H1 (cell line): ENCODE results near the gene CDK5. TPM values are rescaled to one million over a fixed set of nuclear protein-coding genes. Genes with fewer than 3 reads are reported as not detected.

Experiments used
- POLR2AphosphoS5 ChIP-seq: IDR thresholded peaks from 2 replicates; pipeline ENCODE4 v1.6.1; 2011; ENCODE audit warnings: low read depth, low read length
- polyA plus RNA-seq, 7 experiments: library from polyadenylated mRNA; depleted of rRNA in 3 of 7; stranded (reverse) in 5 of 7; unstranded in 2 of 7; fragments of >200 nt in 5 of 7; fragments of 200-250 nt in 2 of 7; gene quantifications; 1 replicate in 5 of 7; 2 replicates in 1 of 7; 4 replicates in 1 of 7; pipeline versions ENCODE4 v1.2.1 to v1.2.3, GENCODE V29; 2011 to 2013; ENCODE audit warnings: missing spikeins in 2 of 7, mixed read lengths in 2 of 7
- total RNA-seq: library from RNA; stranded (reverse); fragmentation: NEBNext Ultra II Directional; extraction: Animal tissue kit (Norgen Biotek cat#: 25700); gene quantifications from 2 replicates; pipeline ENCODE4 v1.2.1, GENCODE V29; 2021

The CDK5 gene
- total and polyA plus RNA-seq, 2 of the 8 experiments (the other 6 are each of a cell fraction or from before 2014, with no cell fraction given): 22.8 to 37.2 TPM

DNA sequence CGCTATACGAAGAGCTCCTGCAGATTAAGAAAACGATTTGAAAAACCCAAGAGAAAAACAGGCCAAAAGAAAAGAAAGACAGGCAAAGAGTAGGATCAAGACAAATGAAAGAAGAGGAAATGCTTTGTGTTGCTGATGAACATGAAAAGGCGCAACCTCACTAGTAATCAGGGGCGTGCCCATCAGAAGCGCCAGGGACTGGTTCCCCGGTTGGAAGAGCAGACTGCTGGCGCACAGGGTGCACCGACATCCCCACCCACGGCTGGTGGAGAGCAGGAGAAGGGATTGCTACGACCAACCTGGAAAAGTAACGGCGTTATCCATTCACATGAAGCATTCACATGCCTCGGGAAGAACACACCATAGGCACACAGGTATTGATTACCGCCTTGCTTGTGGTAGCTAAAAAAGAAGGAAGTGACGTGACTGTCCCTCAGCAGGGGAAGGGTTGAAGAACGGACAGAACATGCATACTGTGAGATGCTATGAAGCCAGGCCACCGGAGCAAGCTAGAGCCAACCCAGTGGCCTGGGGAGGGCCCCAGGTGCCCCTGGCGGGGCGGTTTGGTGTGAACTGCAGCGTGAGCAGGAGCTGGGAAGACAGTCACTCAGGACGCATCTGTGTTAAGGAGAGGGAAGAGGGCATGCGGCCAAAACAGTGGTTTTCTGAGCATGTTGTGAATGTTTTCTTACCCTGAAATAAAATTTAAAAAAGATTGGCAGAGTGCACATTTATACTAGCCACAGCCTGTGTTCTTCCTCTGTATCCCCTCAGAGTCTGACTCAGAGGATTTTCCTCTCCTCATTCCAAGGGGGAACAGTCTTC, 46.9 kb upstream of the CDK5 start (continued):
- TF ChIP-seq POLR2AphosphoS5: peak; percentile 63; the same call in 1 of the 2 replicates
